HL-60/S4 treated with phorbol 12-myristate 13-acetate at 8.2 ng/mL for 4 days and 3 days (cell line): ENCODE data around the gene CLIP4.

ENCODE experiments used
- in situ Hi-C: fragments of 300-500 bp; cut with MboI; formaldehyde crosslinking; loops from 2 replicates; pipeline ENCODE4 v1.15.0; 2022; ENCODE audit warnings: low sequenced_read_pairs

Gene CLIP4

DNA sequence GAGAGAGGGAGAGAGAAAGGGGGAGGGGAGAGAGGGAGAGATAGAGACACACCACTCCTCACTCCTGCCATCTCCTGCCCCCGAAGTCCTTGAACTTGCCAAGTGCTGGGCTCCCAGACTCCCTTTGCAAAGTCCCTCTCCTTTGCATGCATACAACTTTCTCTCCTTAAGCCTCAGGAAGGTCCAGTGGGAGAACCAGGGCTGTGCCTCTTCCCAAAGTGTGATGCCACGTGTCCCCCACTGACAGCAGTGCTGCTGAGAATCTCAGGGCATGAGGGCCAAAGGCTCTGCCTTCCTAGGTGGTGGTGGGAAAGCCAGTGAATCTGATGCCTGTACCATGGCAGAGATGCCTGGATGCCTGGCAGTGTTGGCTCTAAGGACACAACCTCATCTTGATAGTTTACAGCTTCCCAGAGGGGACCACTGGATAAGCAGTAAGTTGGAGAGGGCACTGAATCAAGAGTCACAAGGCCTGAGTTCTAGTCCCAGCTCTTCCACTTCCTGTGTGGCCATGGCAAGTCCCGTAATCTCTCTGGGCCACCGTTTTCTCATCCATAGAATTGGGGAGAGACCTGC lies 103.4 kb downstream of the CLIP4 start:
- in situ Hi-C loops = no loop called here

DNA sequence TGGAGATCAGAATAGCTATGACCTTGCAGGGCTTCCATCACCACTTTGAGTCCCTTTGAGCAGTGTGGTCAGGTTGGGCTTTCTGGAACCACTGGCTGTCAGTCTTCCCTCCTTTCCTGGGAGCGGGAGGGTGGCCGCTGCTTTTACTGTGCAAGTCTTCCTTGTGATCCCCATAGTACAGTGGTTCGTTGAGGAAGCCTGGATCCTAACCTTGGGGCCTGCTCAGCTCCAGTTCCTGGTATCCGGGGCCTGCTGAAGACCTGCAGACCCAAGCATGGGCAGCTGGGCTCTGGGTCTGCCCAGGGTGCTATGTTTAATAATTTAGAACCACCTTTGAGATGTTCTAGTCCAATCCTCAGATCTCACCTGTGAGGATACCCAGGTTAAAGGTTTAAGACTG lies 104.2 kb downstream of the CLIP4 start:
- in situ Hi-C loops = no loop called here

DNA sequence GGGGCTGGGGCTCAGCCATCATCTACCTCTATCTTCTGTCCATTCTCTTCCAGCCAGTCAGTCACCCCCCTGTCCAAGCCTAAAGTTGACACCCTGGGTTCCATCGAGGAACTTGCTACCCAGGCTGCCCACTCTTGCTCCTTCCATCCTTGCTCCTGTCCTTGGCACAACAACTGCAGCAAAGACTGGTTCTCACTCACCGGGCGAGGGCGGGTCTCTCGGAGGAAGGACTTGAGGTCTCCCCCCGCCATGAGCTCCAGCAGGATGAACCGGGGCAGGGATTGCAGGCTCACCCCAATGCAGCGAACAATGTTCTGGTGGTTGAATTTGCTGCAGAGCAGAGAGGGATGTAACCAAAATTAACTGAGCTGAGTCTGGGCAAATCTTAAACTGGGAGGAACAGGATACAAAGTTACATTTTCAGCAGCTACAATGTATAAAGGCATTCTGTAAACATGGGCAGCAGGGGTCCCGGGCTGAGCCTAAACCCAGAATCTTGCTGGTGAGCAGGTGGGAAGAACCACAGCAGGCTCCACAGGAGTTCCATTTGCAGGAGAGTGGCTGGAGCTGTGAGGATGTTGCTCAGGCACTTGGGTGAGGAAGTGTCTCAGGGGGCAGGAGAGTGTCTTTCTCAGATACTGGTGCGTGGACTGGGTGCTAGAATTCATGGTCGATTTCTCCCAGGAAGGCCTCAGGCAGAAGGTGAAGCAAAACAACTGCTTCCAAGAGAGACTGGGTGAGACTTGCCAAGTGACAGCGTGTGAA lies 105.5 kb downstream of the CLIP4 start:
- in situ Hi-C loops = no loop called here

DNA sequence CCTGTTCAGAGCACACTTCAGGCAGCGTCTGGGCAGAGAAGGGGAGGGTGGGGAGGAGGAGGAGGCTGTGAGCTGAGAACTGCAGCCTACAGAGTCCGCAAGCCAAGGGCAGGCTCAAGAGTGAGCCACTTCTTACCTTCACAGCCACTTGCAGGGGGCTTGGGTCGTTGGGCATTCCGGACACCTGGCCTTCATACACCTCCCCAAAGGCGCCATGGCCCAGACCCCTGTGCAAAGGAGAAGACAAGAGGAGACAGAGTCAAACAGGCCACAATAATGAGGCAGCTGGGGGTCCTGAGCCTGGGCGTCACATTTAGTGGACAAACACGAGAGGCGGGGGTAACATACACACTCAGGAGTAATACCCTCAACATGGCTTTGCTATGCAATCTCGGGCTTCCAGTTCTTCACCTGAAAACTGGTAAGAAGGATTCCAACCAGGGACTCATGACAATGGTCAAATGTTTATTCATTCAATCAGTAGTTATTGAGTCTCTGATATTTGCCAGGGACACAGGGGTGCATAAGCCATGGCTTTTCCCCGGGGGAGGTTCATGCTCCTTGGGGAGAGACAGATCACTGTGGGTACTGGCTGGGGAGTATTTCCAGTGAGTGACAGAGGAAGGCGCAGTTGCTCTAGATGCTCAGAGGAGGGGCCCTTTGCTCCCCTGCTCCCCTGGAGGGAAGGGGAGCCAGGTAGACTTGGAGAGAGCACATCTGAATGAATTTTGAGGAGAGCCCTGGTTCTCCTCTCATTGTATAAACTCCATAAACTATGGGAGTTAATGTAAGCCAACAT lies 107.4 kb downstream of the CLIP4 start:
- in situ Hi-C loops = no loop called here

DNA sequence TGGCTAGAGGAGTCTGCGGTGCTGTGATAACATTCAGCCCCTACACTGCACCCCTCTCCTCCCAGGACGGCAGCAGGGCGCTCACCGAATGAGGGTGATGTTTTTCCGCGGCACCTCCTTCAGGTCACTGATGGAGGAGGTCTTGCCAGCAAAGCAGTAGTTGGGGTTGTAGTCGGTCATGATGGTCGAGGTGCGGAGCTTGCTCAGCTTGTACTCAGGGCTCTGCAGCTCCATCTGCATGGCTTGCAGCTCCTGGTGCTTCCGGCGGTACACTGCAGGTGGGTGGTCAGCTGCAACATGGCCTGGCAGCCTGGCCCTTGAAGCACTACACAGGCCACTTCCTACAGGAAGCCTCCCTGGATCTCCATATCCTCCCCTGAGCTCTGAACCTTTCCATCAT lies 108.0 kb downstream of the CLIP4 start:
- in situ Hi-C loops = no loop called here

DNA sequence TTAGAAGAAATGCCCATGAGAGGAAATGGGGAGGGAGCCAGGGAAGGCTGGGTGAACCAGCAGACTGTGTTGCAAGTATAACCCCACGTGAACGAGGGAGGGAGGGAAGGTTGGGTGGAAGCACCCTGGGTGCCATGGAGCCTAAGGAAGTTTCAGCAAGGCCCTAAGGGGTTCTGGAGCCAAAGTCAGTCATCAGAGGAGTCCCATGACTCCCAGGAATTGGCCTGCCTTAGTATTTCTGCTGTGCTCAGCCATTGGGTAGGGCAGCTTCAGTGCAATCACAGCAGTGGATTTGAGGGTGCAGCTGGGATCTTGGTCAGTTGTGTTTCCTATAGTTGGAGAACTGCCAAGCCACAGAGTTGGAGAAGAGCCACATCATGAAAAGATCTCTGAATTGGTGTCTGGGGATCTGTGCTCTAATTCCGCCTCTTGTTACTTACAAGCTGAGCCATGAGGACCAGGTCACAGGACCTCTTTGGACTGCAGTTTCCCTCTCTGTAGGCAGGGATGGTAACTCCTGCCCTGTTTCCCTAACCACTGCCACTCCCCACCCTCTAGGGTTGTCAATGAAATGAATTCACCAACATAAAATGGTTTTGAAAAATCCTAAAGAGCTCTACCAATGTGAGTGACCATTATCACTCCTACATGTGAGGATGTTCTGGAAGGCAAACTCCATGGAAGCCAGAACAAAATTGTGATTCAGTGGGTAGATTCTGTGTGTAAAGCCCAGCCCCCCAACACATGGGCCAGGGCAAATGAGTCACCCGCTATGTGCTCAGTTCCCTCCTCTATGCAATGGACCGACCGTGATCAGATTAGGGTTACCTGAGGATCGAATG lies 108.9 kb downstream of the CLIP4 start:
- in situ Hi-C loops = no loop called here

DNA sequence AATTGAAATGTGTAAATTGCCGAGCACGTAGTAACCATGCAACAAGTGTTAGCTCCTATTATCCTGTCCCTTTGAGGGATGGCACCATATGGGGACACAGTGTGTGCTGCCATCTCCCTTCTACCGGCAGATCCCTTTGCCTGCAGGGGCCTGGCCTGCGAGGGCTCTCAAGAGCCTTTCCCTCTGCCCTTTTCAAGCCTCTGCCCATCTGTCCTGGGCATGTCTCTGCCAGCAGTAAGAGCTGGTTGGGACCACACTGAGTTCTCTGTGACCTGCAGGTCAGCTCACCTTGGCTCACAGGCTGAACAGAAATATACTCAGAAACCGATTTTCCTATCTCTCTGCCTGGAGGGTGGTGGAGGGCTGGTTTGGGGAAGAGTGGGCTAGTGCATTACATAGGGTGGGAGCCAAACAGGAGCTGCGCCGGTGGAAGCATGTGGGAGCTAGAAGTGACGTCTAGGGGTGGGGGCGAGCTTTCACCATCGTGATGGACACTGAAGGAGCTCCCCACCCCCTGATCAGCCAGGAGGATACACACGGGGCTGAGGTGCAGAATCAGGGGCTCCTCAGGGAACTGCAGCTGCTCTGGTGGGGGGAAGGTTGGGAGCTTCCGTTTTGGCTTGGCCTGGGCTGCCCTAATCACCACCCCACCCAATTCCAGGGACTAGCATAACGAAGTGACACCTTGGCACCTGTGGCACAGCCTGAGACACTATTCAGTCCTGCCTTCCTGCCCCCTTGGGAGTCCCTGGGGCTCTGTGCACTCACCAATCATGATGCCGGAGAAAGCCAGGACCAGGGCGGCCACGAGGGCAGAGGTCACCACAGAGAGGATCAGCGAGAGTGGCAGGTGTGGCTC lies 109.7 kb downstream of the CLIP4 start:
- in situ Hi-C loops = no loop called here

DNA sequence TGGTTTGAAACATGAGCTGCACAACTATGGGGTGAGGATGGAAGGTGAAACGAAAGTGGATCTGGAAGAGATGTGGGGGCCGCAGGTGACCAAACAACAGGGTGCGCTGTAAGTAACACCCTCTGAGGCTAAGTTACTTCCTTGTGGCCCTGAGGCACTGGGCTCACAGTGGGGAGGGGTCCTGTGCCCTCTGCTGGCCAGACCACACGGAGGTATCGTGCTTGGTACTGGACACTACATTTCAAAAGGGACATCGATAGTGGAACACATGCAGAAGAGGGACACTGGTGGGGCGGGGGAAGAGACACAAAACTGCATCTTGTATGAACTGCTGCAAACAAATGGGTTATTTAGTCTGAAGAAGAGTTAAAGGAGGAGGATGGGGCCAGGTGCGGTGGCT lies 110.6 kb downstream of the CLIP4 start:
- in situ Hi-C loops = no loop called here

DNA sequence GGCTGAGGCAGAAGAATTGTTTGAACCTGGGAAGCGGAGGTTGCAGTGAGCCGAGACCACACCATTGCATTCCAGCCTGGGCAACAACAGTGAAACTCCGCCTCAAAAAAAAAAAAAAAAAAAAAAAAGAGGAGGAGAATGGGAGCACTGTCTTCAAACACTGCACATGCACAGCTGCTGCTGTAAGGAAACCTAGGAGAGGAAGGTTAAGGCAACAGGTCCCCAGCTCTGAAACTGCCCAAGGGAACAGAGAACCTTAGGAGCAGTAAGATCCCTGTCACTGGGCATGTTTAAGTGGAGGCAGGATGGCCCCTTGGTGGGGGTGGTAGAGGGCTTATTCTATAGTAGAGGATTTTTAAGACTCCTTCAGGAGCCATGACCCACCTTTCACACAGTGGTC lies 111.2 kb downstream of the CLIP4 start:
- in situ Hi-C loops = no loop called here

DNA sequence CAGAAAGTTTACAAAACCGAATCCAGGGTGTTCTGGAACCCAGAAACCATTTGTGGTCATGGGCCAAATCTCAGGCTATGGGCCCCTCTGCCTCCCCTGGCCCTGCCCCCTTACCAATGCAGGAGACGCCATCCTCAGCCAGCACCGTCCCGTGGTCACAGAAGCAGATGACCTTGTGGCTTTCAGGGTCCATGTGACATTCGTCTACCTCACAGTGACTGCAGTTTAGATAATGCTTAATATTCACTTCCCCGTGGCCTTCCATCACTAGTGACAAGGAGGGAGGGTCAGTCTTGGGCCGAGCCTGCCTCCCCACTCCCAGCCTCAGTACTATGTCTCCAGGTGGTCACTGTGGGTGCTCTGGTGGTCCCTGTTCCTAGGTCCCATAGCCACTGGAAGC lies 111.6 kb downstream of the CLIP4 start:
- in situ Hi-C loops = no loop called here

DNA sequence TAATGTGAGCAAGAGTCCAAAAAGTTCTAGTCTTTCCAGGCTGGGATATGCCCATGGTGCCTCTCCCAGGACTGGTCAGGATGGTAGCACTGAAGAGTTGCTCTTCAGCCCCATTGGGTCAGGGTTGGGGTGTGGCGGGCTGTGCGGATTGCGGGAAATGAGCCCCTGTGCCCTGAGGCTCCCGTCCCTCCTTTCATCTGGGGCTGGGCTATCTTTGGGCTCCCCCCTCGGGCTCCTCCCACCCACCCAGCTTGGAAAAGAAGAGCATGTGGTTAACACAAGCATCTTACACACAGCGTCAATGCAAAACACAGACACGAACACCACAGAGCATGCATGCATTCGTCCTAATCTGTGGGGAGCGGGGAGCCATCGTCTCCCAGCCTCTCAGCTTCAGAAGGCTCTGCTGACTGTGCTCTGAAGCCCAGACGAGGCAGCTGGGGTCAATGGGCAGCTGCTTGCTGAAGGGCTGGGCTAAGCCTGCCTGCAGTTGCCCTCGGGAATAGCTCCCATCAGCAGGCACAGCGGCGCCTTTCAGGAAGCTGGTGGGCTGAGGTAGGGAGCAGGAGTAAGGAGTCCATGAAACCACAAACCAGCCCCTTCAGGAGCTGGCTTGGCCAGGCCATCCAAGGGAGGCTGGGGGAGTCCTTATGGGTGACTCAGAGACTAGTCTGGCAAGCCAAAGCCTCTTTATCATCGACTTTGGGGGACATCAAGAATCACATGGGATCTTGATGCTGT lies 112.9 kb downstream of the CLIP4 start:
- in situ Hi-C loops = no loop called here

DNA sequence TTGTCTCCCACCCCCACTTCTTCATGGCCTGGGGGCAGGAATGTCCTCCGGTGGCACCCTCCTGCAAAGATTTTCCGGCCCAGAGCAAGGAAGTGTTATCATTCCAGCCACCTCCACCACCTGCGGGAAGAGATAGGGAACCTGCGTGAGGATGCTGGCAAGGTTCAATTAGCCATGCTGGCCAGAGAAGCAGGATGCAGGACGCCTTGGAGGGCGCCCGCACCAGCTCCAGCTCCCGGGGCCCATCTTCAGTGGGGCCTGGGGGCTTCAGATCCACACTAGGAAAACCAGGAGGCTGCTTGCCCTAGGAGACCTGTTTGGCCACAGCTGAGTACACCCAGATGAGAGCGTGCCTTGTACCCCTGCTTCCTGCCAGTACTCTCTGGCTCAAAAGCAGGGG lies 113.7 kb downstream of the CLIP4 start:
- in situ Hi-C loops = no loop called here

DNA sequence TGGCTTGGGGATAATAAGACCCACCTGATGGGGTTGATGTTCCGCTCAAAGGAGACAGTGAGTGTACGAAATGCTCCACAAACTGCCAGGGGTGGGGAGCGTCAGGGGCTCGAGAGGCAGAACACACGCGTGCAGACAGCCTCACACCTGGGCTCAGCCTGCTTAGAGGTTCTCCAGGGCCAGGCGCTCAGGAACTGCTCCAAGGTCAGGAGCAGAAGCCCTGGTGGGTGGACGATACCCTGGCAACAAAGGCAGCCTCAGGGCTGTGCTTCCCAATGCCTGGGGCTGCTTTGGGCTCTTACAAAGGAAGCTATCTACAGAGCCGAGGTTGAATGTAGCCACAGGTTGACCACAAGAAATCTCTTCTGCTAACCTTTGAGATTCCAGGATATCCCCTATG lies 114.4 kb downstream of the CLIP4 start:
- in situ Hi-C loops = no loop called here

DNA sequence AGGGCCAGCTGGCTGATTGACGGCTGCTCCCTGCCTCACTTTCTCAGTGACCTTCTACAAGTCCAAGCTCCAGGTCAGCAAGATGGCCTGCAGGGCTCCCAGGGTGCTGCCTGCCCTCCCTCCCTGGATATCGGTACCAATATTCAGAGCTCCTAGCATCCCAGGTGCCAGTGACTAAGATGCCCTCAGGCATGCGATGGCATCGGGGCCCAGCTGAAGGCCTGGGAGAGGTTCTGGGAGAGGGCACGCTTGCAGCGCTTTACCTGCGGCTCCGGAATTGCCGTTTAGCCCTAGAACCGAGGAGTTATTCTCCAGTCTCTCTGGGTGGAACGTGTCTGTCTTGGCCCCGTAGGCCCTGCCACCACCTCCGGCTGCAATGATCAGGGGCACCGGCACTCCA lies 116.8 kb downstream of the CLIP4 start:
- in situ Hi-C loops = no loop called here

DNA sequence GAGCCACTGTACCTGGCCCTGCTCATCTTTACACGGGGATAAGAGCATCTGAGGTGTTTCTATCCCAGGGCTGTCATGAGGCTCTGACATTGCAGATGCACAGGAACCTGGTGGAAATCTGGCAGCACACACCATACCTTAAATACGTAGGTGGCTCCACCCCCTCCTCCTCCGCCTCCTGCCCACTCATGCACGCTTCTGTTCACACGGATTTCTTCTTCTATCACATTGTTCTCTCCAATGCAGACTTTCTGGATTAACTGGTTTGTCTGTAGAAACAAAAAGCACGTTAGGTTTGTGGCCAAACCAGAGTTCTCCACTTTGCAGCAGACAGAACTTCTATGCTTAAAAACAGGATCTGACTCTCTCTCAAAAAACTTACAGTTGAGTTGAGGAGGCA lies 118.2 kb downstream of the CLIP4 start:
- in situ Hi-C loops = no loop called here

DNA sequence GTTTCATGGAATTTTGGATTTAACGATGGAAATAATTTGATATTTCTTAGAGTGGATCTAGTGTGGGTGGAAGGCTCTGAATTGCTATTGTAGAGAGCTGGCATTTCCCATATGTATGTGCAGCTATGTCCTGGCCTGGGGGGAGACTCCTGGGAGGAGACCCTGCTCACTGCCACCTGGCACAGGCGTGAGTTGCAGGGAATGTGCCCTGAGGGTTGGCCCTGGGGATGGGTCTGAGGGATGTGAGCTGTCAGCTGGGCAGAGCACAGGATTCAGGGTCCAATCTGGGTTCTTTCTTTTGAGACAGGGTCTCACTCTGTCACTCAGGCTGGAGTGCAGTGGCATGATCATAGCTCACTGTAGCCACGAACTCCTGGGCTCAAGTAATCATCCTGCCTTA lies 120.2 kb downstream of the CLIP4 start:
- in situ Hi-C loops = no loop called here

DNA sequence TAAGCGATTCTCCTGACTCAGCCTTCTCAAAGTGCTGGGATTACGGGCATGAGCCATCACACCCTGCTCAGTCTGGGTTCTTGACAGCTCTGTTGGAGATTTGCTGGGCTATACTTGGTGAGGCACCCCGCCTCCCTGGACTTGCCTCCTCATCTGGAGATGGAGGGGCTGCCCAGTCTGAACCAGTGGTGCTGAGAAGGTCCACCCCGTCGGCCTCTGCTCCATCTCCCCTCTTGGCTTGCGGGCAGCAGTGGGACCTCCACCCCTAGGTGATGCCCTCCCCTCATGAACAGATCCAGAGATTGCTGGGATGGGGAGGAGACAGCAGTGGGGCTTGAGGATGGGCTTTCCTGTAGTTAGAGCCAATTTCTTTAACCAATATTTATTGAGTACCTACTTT lies 120.9 kb downstream of the CLIP4 start:
- in situ Hi-C loops = no loop called here

DNA sequence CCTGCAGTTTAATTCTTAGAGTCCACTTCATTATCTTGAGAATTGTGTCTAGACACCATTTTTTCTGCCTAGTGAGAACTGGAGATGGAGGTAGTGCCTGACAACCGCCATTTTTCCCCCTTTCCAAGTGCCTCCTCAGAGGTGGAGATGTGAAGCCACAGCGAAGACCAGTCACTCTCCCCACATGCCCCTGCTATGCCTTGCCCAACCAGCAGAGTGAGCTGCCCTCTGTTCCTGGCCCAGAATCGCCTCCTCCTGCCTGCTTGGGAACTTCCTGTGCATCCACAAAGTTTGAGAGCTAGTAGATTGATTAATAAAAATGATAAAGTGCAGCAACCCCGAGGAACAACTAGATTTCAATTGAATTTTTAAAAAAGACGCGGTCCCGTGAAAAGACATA lies 123.3 kb downstream of the CLIP4 start:
- in situ Hi-C loops = no loop called here
